Mononuclear cell (primary cell): ENCODE results near the gene KRT222. TPM values are rescaled to one million over a fixed set of nuclear protein-coding genes. Genes with fewer than 3 reads are reported as not detected.

ENCODE experiments used
- H3K27me3 ChIP-seq: 2 replicates; pipeline ENCODE4 v1.6.0; 2011; ENCODE audit warnings: low read length, control low read depth; ENCODE audit not compliant: insufficient read depth
- H3K4me1 ChIP-seq: 2 replicates; pipeline ENCODE4 v1.5.1; 2011; ENCODE audit warnings: mild to moderate bottlenecking, low read length, control low read depth; ENCODE audit not compliant: insufficient read depth
- H3K4me3 ChIP-seq: 2 replicates; pipeline ENCODE4 v1.5.1; 2011; ENCODE audit warnings: mild to moderate bottlenecking, low read length, moderate library complexity
- H3K9me3 ChIP-seq: 2 replicates; pipeline ENCODE4 v1.5.1; 2011; ENCODE audit warnings: low read depth, mild to moderate bottlenecking, control low read depth, low read length
- total RNA-seq: library from RNA; depleted of rRNA; stranded (reverse); fragments of >200 nt; gene quantifications from one replicate; pipeline ENCODE4 v1.2.3, GENCODE V29; 2012

KRT222 gene
- total RNA-seq, result not detected

DNA sequence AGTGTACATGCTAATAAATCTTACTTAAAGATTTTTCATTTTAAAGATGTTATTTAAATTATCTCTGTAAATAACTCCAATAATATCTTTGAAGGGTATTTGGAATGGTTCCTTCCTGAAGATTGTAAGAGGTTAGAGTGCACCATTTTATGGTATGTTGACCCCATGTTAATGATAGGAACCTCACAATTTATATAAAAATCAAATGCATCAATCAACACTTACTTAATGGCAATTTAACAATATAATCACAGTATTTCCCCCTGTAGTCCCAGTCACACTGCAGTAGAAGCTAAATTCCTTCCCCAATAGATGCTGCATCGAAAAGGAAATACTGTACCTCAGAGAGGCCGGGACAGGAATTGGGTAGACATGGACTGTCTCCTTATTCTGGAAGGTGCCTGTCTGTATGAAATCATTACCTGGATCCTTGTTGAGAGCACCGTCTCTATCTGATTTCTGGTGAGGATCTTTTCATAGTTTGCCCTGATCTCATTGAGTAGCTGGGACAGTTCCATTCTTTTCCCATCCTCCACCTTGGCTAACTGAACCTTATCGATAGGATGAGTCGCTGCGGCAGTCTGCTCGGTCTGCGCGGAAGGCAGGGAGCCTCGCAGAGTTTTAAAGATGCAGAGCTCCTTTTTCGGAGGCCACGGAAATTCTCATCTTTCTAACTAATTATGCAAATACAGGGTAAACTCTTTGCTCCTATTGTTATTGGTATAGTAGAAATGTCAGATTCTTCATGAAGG lies at the start of gene KRT222:
Gene KRT222, minus strand, starts transcription at position 596 of the 752 bp plus-strand sequence. Its CDS starts 78 bp downstream, at position 518.
- peaks cover 58% of the 10 kb centered on the region for H3K27me3 ChIP-seq
- H3K9me3 ChIP-seq, result no peaks in the 10 kb centered on the region
- no peaks in the 10 kb centered on the region for H3K4me1 ChIP-seq
- no peak within 1 kb of the TSS for H3K4me3 ChIP-seq

GRCh38 chr17:40714473-40714872 lies 49.5 kb upstream of the KRT222 start:
- Histone ChIP-seq H3K27me3 (peaks cover 4% of the 10 kb centered on the region), H3K9me3 (no peaks in the 10 kb centered on the region), H3K4me3 (no peak overlapping the region), H3K4me1 (no peaks in the 10 kb centered on the region)

DNA sequence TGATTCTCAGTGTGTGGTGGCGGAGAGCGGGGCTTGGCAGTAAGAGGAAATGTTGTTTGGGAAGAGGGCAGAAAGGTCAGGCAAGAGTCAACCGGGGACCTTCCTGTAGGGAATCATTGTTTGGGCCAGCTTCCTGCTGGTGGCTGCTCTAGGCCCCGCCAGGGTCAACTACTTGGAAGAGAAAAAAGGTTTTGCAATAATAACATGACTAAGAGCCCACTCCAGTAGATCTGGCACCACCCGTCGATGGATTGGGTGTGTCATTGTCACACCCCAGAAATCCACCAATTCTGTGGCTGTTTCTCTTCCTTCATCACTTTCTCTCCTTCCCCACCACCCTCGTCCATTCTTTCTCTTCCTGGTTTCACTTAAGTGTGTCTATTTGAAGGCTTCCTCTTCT lies 42.8 kb upstream of the KRT222 start:
- H3K4me1 ChIP-seq, result no peaks in the 10 kb centered on the region
- H3K4me3 ChIP-seq, result no peak overlapping the region
- H3K27me3 ChIP-seq, result peaks cover 8% of the 10 kb centered on the region
- no peaks in the 10 kb centered on the region for H3K9me3 ChIP-seq

GRCh38 chr17:40705584-40705983 lies 40.6 kb upstream of the KRT222 start:
- Histone ChIP-seq H3K4me1 (no peaks in the 10 kb centered on the region), H3K4me3 (no peak overlapping the region), H3K27me3 (peaks cover 8% of the 10 kb centered on the region), H3K9me3 (no peaks in the 10 kb centered on the region)

GRCh38 chr17:40703652-40704051 lies 38.7 kb upstream of the KRT222 start, which contains the start of gene KRT24:
Gene KRT24 (minus strand): TSS chr17:40703752. CDS start chr17:40703693, 59 bp downstream.
- Histone ChIP-seq H3K4me3 (no peak within 1 kb of the TSS), H3K9me3 (no peaks in the 10 kb centered on the region), H3K27me3 (peaks cover 8% of the 10 kb centered on the region), H3K4me1 (no peaks in the 10 kb centered on the region)

DNA sequence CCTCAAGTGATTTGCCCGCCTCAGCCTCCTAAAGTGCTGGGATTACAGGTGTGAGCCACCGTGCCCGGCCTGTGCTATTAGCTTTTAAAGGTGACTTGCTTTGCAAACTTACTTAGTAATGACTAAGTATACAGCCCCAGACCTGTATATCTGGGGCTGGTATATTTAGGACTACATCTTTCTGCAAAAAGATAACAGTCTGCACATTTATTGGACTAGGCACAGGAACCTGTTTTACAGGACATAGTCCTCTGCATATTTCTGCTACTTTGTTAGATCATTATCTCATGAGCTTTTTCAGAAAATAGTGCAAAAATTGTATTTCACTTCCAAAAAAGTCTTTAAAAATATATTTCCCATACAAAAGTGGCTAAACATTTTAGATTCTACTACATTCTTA lies 37.3 kb upstream of the KRT222 start:
- Histone ChIP-seq H3K9me3 (no peaks in the 10 kb centered on the region), H3K27me3 (peaks cover 8% of the 10 kb centered on the region), H3K4me3 (no peak overlapping the region), H3K4me1 (no peaks in the 10 kb centered on the region)

- Histone ChIP-seq H3K9me3 (no peaks in the 10 kb centered on the region), H3K27me3 (peaks cover 13% of the 10 kb centered on the region), H3K4me1 (no peaks in the 10 kb centered on the region), H3K4me3 (no peak overlapping the region)
Measured at GRCh38 chr17:40699853-40700252, 34.9 kb upstream of the KRT222 start.

GRCh38 chr17:40699371-40699770 lies 34.4 kb upstream of the KRT222 start:
- Histone ChIP-seq H3K27me3 (peaks cover 13% of the 10 kb centered on the region), H3K4me1 (no peaks in the 10 kb centered on the region), H3K4me3 (no peak overlapping the region), H3K9me3 (no peaks in the 10 kb centered on the region)

- Histone ChIP-seq H3K4me1 (no peaks in the 10 kb centered on the region), H3K4me3 (no peak overlapping the region), H3K9me3 (no peaks in the 10 kb centered on the region), H3K27me3 (peaks cover 8% of the 10 kb centered on the region)
Measured at GRCh38 chr17:40697297-40697696, 32.3 kb upstream of the KRT222 start.

- Histone ChIP-seq H3K27me3 (peaks cover 8% of the 10 kb centered on the region), H3K4me1 (no peaks in the 10 kb centered on the region), H3K4me3 (no peak overlapping the region), H3K9me3 (no peaks in the 10 kb centered on the region)
Measured at GRCh38 chr17:40696651-40697072, 31.7 kb upstream of the KRT222 start.

- no peaks in the 10 kb centered on the region for H3K4me1 ChIP-seq
- H3K9me3 ChIP-seq, result no peaks in the 10 kb centered on the region
- no peak overlapping the region for H3K4me3 ChIP-seq
- peaks cover 8% of the 10 kb centered on the region for H3K27me3 ChIP-seq
Measured at GRCh38 chr17:40695874-40696472, 31.0 kb upstream of the KRT222 start.

DNA sequence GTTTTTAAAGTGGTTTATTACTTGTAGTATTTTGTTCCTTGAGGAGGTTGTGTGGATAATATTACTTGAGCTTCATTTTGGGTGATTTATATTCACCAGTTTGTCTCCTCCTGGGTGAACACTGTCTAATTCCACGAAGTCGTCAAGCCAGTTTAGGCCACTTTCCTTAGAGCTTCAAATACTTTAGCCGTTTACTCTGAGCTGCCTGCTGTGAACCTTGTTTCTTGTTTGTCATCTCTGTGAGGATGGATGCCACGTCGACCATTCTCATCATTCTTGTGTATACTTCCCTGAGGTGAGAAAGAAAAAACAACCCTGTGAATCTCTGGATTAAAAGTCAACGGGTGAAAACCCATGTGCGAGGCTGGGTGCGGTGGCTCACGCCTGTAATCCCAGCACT lies 29.6 kb upstream of the KRT222 start:
- Histone ChIP-seq H3K4me3 (no peak overlapping the region), H3K4me1 (no peaks in the 10 kb centered on the region), H3K27me3 (peaks cover 14% of the 10 kb centered on the region), H3K9me3 (no peaks in the 10 kb centered on the region)

DNA sequence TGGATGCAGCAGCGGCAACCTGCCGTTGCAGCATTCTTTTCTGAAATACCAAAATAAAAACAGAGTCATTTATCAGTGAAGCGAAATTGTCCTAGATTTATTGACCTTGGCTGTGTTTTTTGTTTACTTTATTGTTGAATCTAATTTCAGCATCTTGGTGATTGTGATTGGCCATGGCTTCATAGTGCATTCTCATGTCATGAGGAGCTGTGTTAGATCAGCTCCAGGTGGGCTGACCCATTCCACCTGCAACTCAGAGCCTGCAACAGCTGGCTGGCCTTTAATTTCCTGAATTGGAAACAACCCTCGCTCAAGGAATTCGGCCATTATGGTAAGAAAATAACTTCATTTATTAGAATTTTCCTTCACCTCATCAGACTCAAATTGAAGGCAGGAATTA lies 22.1 kb upstream of the KRT222 start:
- Histone ChIP-seq H3K9me3 (no peaks in the 10 kb centered on the region), H3K4me3 (no peak overlapping the region), H3K4me1 (no peaks in the 10 kb centered on the region), H3K27me3 (peaks cover 10% of the 10 kb centered on the region)

- Histone ChIP-seq H3K27me3 (peaks cover 19% of the 10 kb centered on the region), H3K9me3 (no peaks in the 10 kb centered on the region), H3K4me1 (no peaks in the 10 kb centered on the region), H3K4me3 (no peak overlapping the region)
Measured at GRCh38 chr17:40686192-40686591, 21.2 kb upstream of the KRT222 start.

DNA sequence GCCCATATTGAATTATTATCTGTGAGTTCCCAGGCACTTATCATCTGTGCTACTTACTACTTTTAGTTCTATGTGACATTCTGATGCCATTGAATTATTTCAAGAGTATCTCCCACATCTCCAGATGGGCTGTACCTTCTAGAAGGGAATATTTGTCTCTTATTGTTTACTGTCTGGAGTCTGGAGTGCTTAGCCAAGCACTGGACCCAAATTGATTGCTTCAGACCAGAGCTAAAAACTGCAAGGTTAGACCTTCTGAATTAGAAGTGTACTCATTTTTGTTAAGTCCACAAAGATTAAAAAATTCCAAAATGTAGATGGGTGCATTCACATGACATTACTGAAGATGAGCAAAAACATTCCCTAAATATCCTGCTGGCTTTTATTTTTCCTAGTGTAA lies 16.0 kb upstream of the KRT222 start:
- Histone ChIP-seq H3K27me3 (peaks cover 42% of the 10 kb centered on the region), H3K4me3 (no peak overlapping the region), H3K4me1 (no peaks in the 10 kb centered on the region), H3K9me3 (no peaks in the 10 kb centered on the region)

GRCh38 chr17:40679523-40679907 lies 14.5 kb upstream of the KRT222 start:
- no peaks in the 10 kb centered on the region for H3K9me3 ChIP-seq
- H3K4me1 ChIP-seq, result no peaks in the 10 kb centered on the region
- H3K4me3 ChIP-seq, result no peak overlapping the region
- peaks cover 45% of the 10 kb centered on the region for H3K27me3 ChIP-seq
